Mucosa of descending colon (tissue), 3 donors: ENCODE data around the gene COMMD3. TPM values are rescaled to one million over a fixed set of nuclear protein-coding genes. Genes with fewer than 3 reads are reported as not detected.
"Not testable (repeated sequence)": the region's sequence is repeated elsewhere in the genome, so short reads cannot be mapped to it uniquely, and the experiment has no call there.

Experiments used
- ATAC-seq: fragments of 200-7000 bp; cut with Tn5 transposase; one replicate; pipeline ENCODE4 v1.9.1; 2020; ENCODE audit warnings: mild to moderate bottlenecking, moderate library complexity
- DNase-seq, 3 donors: peaks; one replicate each; pipeline ENCODE4 v3.0.0-alpha.2; 2020
- H3K36me3 ChIP-seq: fragments of 200-600 bp; one replicate; pipeline ENCODE4 v1.8.0; 2021; ENCODE audit warnings: low read depth, mild to moderate bottlenecking
- H3K4me1 ChIP-seq: fragments of 200-600 bp; one replicate; pipeline ENCODE4 v1.8.0; 2021; ENCODE audit warnings: low read depth, mild to moderate bottlenecking
- H3K4me3 ChIP-seq: fragments of 200-600 bp; one replicate; pipeline ENCODE4 v1.8.0; 2021; ENCODE audit warnings: mild to moderate bottlenecking
- H3K9me3 ChIP-seq: fragments of 200-600 bp; one replicate; pipeline ENCODE4 v1.8.0; 2021; ENCODE audit warnings: mild to moderate bottlenecking
- CTCF ChIP-seq: fragments of 200-600 bp; IDR thresholded peaks from one replicate; pipeline ENCODE4 v1.8.0; 2022; ENCODE audit warnings: antibody characterized with exemption, mild to moderate bottlenecking
- intact Hi-C, 2 donors: fragments of 100-400 bp; cut with DNase I in 1 of 2; cut with micrococcal nuclease in 1 of 2; formaldehyde crosslinking; loops; one replicate each; pipeline versions ENCODE4 v1.11.0 to v1.11.1; 2022; cut with DNase I, micrococcal nuclease
- total RNA-seq, 3 donors: library from RNA; stranded (reverse); fragmentation: NEBNext Ultra II Directional in 2 of 3; extraction: Animal tissue kit (Norgen Biotek cat#: 25700) in 2 of 3; gene quantifications; one replicate each; pipeline versions ENCODE4 v1.2.1 to v1.2.4, GENCODE V29; 2021 to 2023
- donor health status: DM: no; HTN: no; CAD: no; lungs with moderate emphysema.
- donor health status: DM: no; HTN: no; CAD: no.
- donor health status: DM: no; HTN: yes; CAD: no.

The COMMD3 gene
- total RNA-seq, 3 donors from 2014 or later: 48.4 to 56.5 (median 51.2) TPM

- peak; percentile 14 for ATAC-seq
- DNase-seq: peak; percentile 55 to 69 (median 63)
- H3K4me1 ChIP-seq: peaks cover 6% of the 10 kb centered on the region
- no peaks in the 10 kb centered on the region for H3K36me3 ChIP-seq
- H3K9me3 ChIP-seq: no peaks in the 10 kb centered on the region
- no peak for TF ChIP-seq CTCF
- H3K4me3 ChIP-seq: no peak within 1 kb of the TSS
- intact Hi-C loops: no loop called here
Measured at GRCh38 chr10:22345301-22346095, 29.3 kb downstream of the COMMD3 start, which contains the start of gene SPAG6. Gene SPAG6, plus strand, starts transcription at chr10:22345496. Its CDS starts 116 bp downstream, at chr10:22345612.

GRCh38 chr10:22346096-22346661, 30.0 kb downstream of the COMMD3 start:
- intact Hi-C loops: no loop called here
- H3K9me3 ChIP-seq: no peaks in the 10 kb centered on the region
- peaks cover 5% of the 10 kb centered on the region for H3K4me1 ChIP-seq
- no peak for TF ChIP-seq CTCF
- H3K4me3 ChIP-seq: no peak overlapping the region
- no peaks in the 10 kb centered on the region for H3K36me3 ChIP-seq
- ATAC-seq (no peak), DNase-seq (no peak)

GRCh38 chr10:22349755-22350154, 33.6 kb downstream of the COMMD3 start:
- intact Hi-C loops: no loop called here
- TF ChIP-seq CTCF: no peak
- no peaks in the 10 kb centered on the region for H3K36me3 ChIP-seq

GRCh38 chr10:22351131-22351703, 35.0 kb downstream of the COMMD3 start:
- intact Hi-C loops: no loop called here
- Histone ChIP-seq H3K4me3 (no peak overlapping the region), H3K9me3 (no peaks in the 10 kb centered on the region), H3K36me3 (no peaks in the 10 kb centered on the region), H3K4me1 (no peaks in the 10 kb centered on the region)
- DNase-seq (no peak), ATAC-seq (no peak)
- no peak for TF ChIP-seq CTCF

More at GRCh38 chr10:22349755-22350154, 33.6 kb downstream of the COMMD3 start:
- no peaks in the 10 kb centered on the region for H3K9me3 ChIP-seq
- H3K4me1 ChIP-seq: no peaks in the 10 kb centered on the region
- ATAC-seq: no peak
- no peak overlapping the region for H3K4me3 ChIP-seq
- DNase-seq: no peak

- ATAC-seq (no peak), DNase-seq (no peak)
- Histone ChIP-seq H3K4me1 (no peaks in the 10 kb centered on the region), H3K36me3 (no peaks in the 10 kb centered on the region), H3K9me3 (no peaks in the 10 kb centered on the region), H3K4me3 (no peak overlapping the region)
- intact Hi-C loops: no loop called here
- TF ChIP-seq CTCF: no peak
Measured at GRCh38 chr10:22356324-22356873, 40.2 kb downstream of the COMMD3 start.

- H3K36me3 ChIP-seq, DNase-seq, ATAC-seq, H3K9me3 ChIP-seq, H3K4me3 ChIP-seq, H3K4me1 ChIP-seq, intact Hi-C loops: not testable (repeated sequence)
Measured at GRCh38 chr10:22357770-22358169, 41.6 kb downstream of the COMMD3 start.
